ENCODE results near the gene SLC44A1.

DNA sequence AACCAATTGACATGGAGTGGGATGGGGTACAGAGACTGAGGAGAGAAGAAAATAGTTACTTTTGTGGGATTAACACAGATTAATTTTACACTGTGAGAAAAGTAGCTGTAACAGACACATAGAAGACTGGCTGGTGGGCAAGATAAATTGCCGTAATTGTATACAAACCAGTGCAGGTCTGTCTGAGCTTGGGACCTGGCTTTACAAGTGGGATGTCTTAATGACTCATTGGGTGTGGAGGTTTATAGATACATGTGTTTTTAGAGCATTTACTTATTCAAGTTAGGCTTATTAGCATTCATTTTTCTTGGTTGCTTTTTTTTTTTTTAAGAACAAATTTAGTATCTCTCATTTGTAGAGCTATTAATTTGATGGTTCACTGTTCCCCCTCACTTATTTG lies 37.5 kb downstream of the SLC44A1 start:
- TF ChIP-seq CTCF (IDR thresholded peaks at IDR 0.05) (no peak), POLR2A (IDR thresholded peaks at IDR 0.05) (no peak)

Data from Peyer's patch (tissue), 4 donors.